Activated CD4-positive, CD25-positive, alpha-beta regulatory T cell treated with anti-CD3 and anti-CD28 coated beads, Interleukin-2, amount 50 U/mL, for 24 hours (primary cell): Measurements from ENCODE around the gene RALBP1.
A peak's percentile ranks its signal among the peaks of the same experiment; 100 is the strongest.

Source experiments
- ATAC-seq, 2 donors: fragments of 150-1000 bp; cut with Tn5 transposase; one replicate each; pipeline ENCODE4 v1.10.0; 2021; ENCODE audit warnings: mild to moderate bottlenecking in 1 of 2, moderate library complexity in 1 of 2

RALBP1 gene

DNA sequence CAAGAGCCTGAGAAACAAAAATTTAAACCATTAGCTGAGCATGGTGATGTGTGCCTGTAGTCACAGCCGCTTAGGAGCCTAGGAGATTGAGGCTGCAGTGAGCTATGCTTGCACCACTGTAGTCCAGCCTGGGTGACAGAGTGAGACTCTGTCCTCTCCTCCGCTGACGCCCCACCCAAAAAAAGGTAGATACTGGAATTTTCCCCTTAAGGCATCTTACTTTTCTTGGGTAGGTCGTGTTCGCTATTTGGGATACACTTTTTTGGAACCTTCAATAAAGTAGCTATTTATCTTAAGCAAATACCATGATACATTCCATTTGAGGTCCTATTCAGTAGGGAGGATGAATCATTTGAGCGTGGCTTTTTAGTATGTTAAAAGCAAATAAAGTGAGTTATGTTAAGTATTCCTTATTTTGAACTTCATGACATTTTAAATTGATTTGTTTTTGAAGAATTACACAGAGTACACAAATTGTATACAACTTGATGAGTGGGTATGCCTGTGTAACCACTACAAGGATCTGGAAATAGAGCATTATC, 38.7 kb downstream of the RALBP1 start:
- ATAC-seq, result no peak

DNA sequence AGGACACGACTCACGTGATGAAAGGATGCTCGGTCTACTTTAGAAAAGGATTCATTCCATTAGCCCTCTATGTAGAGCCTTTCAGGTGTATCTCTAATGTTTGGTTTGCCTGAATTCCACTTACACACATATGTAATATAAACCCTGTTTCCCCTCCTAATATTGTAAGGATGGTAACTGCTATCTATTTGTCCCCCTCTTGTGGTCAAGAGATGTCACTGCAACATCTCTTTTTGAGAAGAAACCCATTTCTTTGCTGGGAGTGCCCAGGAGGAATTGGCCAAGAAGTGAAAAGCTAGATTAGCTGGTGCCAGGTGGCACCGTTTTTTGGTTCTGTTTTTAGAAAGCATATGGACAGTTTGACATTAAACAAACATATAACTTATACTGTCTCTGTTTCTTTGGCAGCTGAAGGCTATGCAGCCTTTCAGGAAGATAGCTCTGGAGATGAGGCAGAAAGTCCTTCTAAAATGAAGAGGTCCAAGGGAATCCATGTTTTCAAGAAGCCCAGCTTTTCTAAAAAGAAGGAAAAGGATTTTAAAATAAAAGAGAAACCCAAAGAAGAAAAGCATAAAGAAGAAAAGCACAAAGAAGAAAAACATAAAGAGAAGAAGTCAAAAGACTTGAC, 41.2 kb downstream of the RALBP1 start:
- peak; percentile 21 to 45 for ATAC-seq

DNA sequence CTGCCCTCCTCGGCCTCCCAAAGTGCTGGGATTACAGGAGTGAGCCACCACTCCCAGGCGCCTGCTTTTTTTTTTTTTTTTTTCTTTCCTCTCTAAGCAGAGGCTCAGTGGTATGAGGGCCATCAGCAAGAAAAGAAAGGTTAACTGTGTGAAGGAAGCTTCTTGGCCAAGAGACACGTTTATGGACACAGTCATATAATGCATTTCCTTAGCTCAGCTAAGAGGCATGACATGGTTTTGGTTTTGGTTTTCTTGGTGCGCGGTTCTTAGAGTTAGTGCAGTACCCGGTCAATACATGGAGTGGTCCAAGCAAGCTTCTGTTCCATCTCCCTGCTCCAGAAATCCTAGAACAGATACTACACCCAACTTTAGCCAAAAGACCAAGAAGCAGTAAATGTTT, 42.6 kb downstream of the RALBP1 start:
- no peak for ATAC-seq

DNA sequence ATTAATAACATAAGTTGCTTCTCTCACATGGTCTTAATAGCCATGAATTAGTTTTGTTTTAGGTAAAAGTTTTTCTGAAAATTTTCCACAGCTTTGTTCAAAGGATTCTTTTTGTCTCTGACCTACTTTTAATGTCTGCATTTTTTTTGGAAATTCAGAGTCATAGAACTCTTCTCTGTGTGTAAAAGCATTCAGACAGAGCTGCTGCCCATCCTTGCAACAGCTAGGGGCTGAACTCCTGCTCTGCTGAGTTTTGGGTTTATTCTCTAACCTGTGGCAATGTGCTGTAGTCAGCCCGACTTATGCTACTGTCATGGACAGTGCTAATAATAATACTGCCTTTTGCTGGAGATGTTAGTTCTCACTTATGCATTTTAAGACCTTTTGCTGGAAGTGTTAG, 44.1 kb downstream of the RALBP1 start:
- ATAC-seq, result no peak

DNA sequence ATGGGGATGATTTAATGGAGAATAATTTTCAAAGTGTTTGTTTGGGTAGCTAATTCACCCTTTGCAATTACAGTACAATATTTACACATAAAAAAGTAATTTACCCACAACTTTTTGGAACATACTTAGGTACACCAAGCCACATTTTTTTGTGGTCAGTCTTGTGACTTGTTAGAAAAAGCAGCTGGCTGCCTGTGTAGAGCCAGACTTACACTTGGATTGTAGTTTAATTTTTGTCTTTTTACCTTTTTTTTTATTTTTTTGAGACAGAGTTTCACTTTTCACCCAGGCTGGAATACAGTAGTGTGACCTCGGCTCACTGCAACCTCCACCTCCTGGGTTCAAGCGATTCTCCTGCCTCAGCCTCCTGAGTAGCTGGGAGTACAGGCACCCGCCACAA, 45.4 kb downstream of the RALBP1 start:
- no peak for ATAC-seq

DNA sequence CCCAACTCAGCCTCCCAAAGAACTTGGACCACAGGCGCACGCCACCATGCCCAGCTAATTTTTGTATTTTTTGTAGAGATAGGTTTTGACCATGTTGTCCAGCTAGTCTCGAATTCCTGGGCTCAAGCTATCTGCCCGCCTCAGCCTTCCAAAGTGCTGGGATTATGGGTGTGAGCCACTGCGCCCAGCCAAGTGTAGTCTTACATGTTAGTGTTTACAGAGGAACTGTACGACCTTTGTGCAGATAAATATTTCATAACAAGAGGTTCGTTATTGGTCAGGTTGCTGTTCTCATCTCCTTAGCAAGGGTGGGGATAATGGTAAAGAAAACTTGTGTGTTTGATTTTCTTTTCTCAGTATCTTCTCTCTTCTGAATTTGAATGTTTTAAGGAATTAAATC, 46.5 kb downstream of the RALBP1 start:
- ATAC-seq, result no peak

DNA sequence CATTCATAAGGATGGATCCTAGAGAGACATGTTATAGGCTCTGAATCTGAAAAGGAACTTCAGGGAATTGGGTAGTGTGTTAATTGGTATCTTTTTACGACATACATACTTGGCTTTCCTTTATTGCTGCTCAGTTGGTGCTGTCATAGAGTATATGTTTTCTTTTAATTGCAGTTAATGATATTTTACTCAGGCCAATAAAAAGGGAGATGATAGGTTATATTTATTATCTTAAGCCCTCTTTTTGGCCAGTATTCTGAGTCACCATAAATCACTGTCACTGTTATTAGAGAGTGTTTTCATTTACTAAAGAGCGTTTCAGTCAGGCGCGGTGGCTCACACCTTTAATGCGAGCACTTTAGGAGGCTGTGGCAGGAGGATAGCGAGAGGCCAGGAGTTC, 47.6 kb downstream of the RALBP1 start:
- ATAC-seq, result no peak

DNA sequence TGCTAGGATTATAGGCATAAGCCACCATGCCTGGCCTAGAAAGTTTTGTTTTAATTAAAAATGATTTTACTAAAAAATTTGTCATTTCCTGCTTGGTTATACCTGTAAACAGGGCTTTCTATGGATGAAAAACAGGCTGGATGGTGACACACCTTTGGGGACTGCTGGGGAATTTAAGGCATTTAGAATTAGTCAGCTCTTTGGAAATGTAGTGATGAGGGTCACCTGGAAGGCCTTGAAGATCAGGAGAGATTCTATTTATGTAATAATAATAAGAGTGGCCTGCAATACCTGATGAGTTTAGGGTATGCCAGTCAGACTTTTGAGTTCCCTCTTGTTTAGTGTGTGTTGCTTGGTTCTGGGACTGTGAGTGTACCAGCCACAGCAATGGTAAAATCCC, 51.1 kb downstream of the RALBP1 start:
- no peak for ATAC-seq

DNA sequence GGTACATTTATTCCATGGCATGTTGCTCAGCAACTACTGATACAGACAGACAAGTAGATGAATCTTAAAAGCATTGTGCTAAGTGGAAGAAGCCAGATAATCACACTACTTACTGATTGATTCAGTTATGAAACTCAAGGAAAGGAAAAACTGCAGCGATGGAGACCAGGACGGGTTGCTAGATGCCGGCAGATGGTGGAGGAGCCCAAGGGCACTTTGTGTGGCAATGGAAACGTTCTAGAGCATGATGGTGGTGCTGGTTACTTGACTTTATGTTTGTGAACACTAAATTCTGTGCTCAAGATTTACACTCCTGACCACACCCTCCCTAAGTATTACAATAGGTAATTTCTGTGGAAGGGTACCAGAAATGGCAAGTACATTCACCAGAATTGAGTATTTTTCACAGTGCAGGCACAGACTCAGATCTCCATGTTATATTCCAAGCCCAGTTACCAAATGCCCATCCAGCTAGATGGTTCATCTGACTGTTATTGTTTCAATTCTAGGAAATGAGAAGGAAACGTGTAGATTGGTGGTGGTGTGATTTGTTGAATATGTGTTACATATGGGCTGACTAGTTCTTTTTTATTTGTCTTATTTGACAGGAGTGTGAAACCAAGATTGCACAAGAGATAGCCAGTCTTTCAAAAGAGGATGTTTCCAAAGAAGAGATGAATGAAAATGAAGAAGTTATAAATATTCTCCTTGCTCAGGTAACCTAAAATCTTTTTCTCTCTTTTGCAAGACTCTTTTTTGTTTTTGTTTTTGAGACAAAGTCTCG, 55.1 kb downstream of the RALBP1 start:
- ATAC-seq, result no peak

DNA sequence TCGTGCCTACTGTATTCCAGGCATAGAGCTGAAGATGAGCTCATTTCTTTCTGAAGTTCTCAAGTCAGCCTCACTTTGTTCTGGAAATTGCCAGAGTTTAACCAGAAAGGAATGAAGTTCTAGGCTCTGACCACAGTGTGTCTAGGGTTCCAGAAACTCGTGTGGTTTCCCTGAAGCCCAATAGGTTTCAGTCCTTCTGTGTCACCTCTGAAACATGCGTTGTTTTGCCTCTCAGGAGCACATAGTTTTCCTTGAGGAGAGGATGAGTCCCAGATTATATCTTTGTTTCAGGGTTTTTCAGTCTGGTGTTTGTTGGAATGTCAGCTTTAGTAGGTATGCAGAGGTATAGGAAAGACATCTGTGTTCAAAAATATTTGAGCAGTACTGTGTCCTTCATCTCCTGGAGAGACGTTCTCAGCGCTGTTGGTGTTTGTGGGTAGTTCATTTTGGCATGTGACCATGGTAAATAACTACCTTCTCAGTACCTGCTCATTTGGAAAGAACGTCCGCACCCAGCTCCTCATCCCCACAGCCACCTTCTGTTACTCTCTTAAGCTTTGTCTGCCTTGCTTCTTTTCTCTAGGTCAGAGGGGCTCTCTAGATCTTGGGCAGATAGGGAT, 56.6 kb downstream of the RALBP1 start:
- no peak for ATAC-seq

DNA sequence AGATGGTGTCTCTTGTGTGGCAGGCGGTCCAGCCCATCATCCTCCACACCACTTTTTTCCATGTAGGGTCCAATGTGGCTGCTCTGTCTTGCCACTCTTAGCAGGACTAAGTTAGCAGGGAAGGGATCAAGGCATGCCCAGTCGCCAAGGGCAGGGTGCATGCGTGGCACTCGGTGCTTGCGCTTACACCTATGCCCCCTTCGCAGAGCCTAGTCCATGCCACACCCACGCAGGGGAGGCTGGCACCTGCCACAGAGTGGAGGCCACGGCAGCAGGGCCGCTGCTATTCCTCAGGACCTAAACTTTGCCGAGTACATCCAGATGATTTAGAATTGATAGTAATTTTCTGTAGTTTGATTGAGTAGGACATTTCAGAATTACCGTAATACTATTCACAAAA, 59.5 kb downstream of the RALBP1 start:
- ATAC-seq, result no peak

DNA sequence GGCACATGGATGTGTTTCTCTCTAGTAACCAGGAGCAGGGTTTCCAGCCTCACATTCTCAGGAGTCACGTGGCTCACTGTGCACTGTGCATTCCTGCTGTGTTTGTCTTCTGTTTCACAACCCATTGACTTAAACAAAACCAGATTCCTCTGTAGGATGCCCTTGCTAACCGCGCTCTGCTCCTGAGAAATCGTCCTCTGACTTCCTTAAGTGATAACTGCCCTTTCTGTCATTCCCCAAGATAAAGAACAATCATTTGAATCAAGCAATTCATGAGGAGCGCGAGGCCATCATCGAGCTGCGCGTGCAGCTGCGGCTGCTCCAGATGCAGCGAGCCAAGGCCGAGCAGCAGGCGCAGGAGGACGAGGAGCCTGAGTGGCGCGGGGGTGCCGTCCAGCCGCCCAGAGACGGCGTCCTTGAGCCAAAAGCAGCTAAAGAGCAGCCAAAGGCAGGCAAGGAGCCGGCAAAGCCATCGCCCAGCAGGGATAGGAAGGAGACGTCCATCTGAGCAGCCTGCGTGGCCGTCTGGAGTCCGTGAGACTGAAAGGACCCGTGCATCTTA, 60.2 kb downstream of the RALBP1 start:
- no peak for ATAC-seq

DNA sequence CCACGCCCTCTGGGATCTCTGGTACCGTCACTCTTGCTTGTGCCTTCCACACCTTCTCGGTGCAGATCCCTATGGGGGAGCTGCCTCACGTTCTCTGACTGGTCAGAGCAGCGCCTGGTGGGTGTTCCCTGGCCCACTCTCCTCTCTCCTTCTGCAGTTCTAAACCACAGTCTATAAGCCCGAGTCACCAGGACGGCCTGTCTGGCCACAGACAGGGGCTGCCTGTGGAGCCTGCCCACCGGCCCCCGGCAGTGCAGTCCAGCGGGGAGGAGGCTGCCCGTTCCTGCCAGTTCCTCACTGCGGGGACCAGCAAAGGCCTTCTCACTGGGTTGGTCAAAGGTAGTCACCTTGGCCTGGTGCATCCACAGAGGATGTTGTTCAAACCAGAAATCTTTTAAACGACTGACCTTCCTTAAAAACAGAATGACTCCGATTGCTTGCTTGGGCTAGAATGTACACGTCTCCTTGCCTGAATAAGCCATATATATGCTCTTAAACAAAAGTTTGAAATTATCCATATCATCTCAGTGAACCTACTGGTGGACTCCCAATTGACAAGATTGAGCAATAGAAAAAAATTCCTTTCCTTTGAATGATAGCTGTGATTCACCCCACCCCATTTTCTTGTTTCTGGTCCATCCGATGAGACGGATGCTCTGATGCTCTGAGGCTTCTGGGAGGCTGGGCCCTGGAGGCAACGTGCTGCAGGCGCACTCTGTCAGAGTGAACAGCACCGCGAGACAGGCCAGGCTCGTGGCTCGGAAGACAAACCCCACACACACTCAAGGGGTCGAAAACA, 61.2 kb downstream of the RALBP1 start:
- no peak for ATAC-seq

DNA sequence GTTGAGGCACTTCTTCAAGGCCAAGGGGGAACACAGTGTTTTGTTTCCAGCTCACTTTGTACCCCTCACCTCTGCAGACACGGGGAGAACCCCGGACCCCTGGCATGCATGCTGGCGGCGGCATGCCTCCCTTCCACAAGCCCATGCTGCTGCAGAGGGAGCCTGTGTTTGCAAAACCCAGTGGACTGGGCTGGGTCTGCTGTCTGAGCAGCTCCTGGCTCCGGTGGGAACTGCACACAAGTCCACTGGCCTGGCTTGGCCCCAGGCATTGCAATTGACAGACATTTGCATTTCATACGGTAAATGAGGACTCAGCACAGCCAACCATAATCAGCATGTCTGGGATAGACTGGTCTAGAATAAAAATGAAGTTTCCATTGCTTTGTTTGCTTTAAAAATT, 62.4 kb downstream of the RALBP1 start:
- no peak for ATAC-seq

DNA sequence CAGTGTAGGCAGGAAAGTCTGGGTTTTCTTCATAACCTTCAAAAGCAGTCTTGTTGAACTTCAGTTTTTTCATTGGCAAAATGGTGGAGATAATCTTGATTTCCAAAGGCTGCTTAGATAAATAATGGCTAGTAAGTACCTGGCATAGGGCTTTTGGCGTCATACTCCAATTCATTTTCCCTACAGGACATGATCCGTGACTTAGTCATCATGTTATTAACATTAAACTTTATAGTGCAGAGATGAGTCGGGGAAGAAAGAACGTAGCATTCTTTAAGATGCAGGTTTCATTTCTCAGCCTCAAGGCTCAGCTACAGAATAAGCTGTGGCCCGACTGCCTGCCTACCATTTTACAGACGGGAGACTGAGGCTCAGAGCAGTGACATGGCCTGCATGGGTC, 64.0 kb downstream of the RALBP1 start:
- no peak for ATAC-seq

DNA sequence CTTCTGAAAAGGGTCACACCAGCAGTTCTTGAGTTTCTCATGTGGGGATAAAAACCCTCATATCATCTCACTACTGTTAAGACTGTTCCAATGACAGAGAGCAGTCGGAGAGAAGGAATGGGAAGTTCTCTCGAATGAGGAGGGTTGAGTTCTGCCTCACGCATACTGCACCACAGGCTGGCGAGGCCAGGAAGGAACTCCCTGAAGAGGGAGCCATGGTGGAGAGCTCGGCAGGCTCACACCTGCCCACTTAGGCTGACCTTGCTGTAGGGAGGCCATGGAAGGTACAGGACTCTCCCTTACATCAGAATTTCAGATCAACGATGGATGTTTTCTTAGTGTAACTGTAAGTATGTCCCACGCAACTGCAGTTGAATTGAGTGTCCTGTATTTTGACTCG, 64.6 kb downstream of the RALBP1 start:
- no peak for ATAC-seq

DNA sequence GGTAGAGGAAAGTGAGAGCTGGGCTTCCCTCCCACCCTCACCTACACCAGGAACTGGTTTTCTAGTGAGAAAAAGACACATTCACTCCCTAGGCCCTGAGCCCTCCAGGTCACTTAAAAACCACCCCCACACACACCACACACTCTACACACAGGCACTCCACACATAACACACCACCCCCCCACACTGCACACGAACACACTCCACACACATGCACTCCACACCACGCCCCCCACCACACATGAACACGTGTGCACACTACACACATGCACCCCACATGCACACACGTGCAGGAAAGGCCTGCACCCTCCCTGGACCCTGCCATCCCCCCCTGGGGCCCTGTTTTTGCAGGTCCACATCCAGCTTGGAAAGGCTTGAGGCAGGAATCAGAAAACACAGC, 67.6 kb downstream of the RALBP1 start:
- ATAC-seq, result no peak

DNA sequence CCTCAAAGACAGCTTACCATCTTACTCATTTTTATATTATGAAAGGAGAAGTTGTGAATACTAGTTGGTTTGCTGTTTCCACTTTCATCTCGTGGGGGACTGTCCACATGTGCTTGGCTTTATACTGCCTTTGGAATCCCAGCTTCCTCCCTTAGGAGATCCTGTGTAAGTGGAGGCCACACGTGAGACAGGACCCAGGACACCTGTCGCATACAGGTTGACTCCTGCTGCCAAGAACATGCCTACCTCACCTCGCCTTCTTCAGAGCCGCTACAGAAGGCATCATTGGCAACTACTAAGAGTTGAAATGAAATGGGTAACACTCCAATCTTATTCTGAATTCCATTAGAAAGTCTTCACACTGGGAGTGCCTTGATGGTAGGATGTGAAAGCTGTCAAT, 69.7 kb downstream of the RALBP1 start:
- no peak for ATAC-seq

DNA sequence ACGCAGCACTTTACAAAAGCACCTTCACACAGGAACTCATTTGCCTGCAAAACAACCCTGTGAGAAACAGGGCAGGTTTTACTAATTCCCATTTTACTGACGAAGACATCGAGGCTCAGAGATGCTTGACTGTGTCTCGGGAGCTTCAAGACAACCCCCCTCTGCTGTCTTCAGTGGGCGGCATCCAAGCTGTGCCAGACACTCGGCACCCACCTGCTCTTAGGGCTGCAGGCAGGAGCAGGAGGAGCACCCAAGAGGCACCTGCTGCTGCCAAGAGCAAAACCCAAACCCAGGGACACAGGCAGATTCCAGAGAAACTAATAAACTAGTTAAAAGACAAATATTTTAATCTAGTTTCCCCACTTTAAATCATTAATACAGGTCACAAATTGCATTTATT, 71.2 kb downstream of the RALBP1 start:
- no peak for ATAC-seq

DNA sequence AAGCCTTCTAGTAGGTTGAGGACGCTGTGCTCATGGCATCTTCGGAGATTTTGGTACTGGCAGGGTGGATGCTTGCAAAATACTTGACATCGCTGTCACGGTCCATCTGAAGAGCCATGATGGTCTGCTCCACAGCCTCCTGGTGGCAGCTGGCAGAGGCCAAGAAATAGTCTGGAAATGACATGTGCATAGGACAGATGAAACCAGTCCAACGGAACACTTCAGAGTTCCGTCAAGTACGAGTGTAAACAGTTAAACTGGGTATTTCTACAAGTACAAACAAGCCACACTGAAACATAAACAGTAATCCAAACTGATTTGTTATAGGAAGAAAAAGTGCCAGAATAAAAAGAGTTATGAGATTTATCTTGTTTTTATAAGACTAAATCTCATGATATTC, 72.5 kb downstream of the RALBP1 start:
- ATAC-seq, result no peak

DNA sequence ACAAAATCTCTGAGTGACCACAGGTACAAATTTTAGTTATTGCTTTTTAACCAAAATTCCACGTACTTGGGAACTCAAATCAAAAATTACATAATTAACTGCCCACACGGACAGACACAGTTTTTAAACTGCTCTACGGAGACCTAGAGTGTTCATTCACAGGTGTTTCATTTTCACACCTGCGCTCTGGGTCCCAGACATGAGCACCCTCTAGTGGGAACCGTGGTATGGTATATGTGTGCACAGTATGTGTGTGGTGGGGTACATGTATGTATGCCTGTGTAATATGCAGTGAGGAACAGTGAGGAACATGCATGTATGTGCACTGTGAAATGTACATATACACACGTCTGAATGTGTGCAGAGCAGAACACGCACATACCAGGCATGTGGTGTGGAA, 74.1 kb downstream of the RALBP1 start:
- no peak for ATAC-seq

DNA sequence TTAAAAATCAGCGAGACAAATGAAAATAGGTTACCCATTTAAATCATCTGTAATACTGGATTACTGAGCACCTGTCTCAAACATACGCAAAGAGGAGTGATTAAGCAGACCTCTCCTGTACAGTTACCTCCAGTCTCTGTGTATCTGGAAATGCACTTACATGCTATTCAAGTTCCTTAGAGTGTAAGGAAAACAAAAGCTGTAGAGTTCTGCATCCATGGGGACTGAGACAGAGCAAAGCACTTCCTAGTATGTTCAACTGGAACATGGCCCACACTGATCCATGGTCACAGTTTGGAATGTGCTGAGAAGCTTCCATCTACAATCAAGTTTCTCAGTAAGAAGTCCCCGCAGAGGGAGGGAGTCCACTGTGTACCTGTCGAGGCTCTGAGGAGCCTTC, 75.1 kb downstream of the RALBP1 start:
- ATAC-seq, result no peak

DNA sequence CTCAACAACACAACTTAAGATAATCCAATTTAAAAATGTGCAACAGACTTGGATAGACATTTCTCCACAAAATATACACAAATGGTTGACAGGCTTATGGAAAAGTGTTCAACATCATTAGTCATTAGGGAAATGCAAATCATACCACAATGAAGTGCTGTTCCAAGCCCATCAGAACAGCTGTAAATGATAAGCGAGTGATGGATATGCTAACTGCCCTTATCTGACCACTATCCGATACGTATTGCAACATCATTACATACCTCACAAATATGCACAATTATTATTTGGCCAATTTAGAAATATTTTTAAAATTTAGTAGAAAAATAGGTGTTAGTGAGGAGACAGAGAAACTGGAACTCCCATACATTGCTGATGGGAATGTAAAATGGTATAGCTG, 76.9 kb downstream of the RALBP1 start:
- ATAC-seq, result no peak
